HCT116 (cell line): ENCODE data around the gene DDX10. TPM values are rescaled to one million over a fixed set of nuclear protein-coding genes. Genes with fewer than 3 reads are reported as not detected.

Experiments used
- ATAC-seq: fragments of 200-7000 bp; cut with Tn5 transposase; 2 replicates; pipeline ENCODE4 v1.9.1; 2020; ENCODE audit warnings: mild to moderate bottlenecking, moderate library complexity
- BruUV-seq: library from RNA; stranded (reverse); fragments of 400-500 nt; replicated peaks from 2 replicates; lab custom pipeline; 2021; lab: Mats Ljungman, UMichigan
- CTCF ChIA-PET: fragments of 300-600 bp; sonication (Branson Sonifier 250); formaldehyde crosslinking; loops from one replicate; lab custom pipeline; 2021; ENCODE audit warnings: antibody characterized with exemption; lab: Charles Lee
- POLR2A ChIA-PET: fragments of 300-600, 350-600 bp; sonication (Branson Sonifier 250); formaldehyde crosslinking; loops from one replicate; lab custom pipeline; 2021; ENCODE audit warnings: antibody characterized with exemption; lab: Charles Lee
- RAD21 ChIA-PET, 2 experiments: fragments of 300-600 bp; sonication (Branson Sonifier 250); formaldehyde crosslinking; loops; one replicate each; lab custom pipeline; 2023; ENCODE audit warnings: low total read pairs in 2 of 2; ENCODE audit not compliant: uncharacterized antibody in 2 of 2, unreplicated experiment in 2 of 2, low non-redundant PET in 1 of 2; lab: Charles Lee
- DNase-seq: peaks from one replicate; pipeline ENCODE4 v3.0.0-alpha.2; 2010; ENCODE audit warnings: low read depth, low spot score
- H2AFZ ChIP-seq: fragments of 200-600 bp; shearing (Covaris generic), sonication (generic); 2 replicates; pipeline ENCODE4 v1.6.1; 2017; ENCODE audit warnings: low read depth, mixed run types, mixed read lengths, antibody characterized with exemption, low read length; ENCODE audit not compliant: poor library complexity, severe bottlenecking
- H3K27ac ChIP-seq: 2 replicates; pipeline ENCODE4 v1.5.1; 2012; ENCODE audit warnings: low read depth, low read length
- H3K27me3 ChIP-seq: fragments of 200-600 bp; sonication (generic); 2 replicates; pipeline ENCODE4 v1.6.1; 2016; ENCODE audit warnings: mixed run types, low read length, mixed read lengths; ENCODE audit not compliant: insufficient read depth
- H3K36me3 ChIP-seq, 2 experiments: fragments of 200-500 bp in 1 of 2; fragments of 200-600 bp in 1 of 2; sonication (Bioruptor generic) in 1 of 2; sonication (generic) in 1 of 2; 2 replicates each; pipeline versions ENCODE4 v1.5.1 to v1.6.1; 2014 to 2016; ENCODE audit warnings: low read length in 2 of 2, inconsistent platforms in 1 of 2, mixed read lengths in 1 of 2, mixed run types in 1 of 2; ENCODE audit not compliant: insufficient read depth in 2 of 2, control insufficient read depth in 1 of 2
- H3K4me1 ChIP-seq, 2 experiments: fragments of 200-600 bp in 1 of 2; sonication (generic) in 1 of 2; 2 replicates each; pipeline versions ENCODE4 v1.5.1 to v1.6.1; 2012 to 2017; ENCODE audit warnings: low read length in 2 of 2, inconsistent platforms in 1 of 2, mild to moderate bottlenecking in 1 of 2, mixed read lengths in 1 of 2, mixed run types in 1 of 2, moderate library complexity in 1 of 2; ENCODE audit not compliant: insufficient read depth in 2 of 2, control insufficient read depth in 1 of 2
- H3K4me2 ChIP-seq: fragments of 200-600 bp; sonication (generic); 2 replicates; pipeline ENCODE4 v1.6.1; 2017; ENCODE audit warnings: mixed run types, low read length, mixed read lengths
- H3K4me3 ChIP-seq, 2 experiments: fragments of 200-600 bp in 1 of 2; sonication (generic) in 1 of 2; replicated peaks in 1 of 2; 2 replicates each; pipeline ENCODE4 v1.5.1; 2011 to 2016; ENCODE audit warnings: low read length in 2 of 2, control low read depth in 1 of 2, low read depth in 1 of 2, mild to moderate bottlenecking in 1 of 2, mixed read lengths in 1 of 2, mixed run types in 1 of 2
- H3K79me2 ChIP-seq: fragments of 200-600 bp; sonication (generic); 2 replicates; pipeline ENCODE4 v1.6.1; 2017; ENCODE audit warnings: mild to moderate bottlenecking, mixed run types, low read length, moderate library complexity, mixed read lengths; ENCODE audit not compliant: insufficient read depth
- H3K9ac ChIP-seq: fragments of 200-600 bp; sonication (generic); 2 replicates; pipeline ENCODE4 v1.6.1; 2016; ENCODE audit warnings: low read length, mixed read lengths
- H3K9me2 ChIP-seq: fragments of 200-600 bp; sonication (generic), shearing (Covaris generic); 2 replicates; pipeline ENCODE4 v1.6.1; 2017; ENCODE audit warnings: mixed run types, mild to moderate bottlenecking, moderate library complexity; ENCODE audit not compliant: insufficient read depth
- H3K9me3 ChIP-seq, 2 experiments: fragments of 200-500 bp in 1 of 2; fragments of 200-600 bp in 1 of 2; sonication (Bioruptor generic) in 1 of 2; sonication (generic) in 1 of 2; 2 replicates each; pipeline ENCODE4 v1.6.1; 2014 to 2017; ENCODE audit warnings: low read length in 2 of 2, mixed read lengths in 2 of 2, inconsistent platforms in 1 of 2, low read depth in 1 of 2, mild to moderate bottlenecking in 1 of 2, mixed run types in 1 of 2, moderate library complexity in 1 of 2; ENCODE audit not compliant: control insufficient read depth in 1 of 2, insufficient read depth in 1 of 2
- H4K20me1 ChIP-seq: fragments of 200-600 bp; sonication (generic), shearing (Covaris generic); 2 replicates; pipeline ENCODE4 v1.6.1; 2017; ENCODE audit warnings: mixed run types, mild to moderate bottlenecking, moderate library complexity; ENCODE audit not compliant: insufficient read depth
- CBX3 ChIP-seq: IDR thresholded peaks from 2 replicates; pipeline ENCODE4 v1.6.1; 2012; ENCODE audit warnings: low read depth
- EGR1 ChIP-seq: IDR thresholded peaks from 2 replicates; pipeline ENCODE4 v1.6.1; 2012; ENCODE audit warnings: low read depth
- EZH2phosphoT487 ChIP-seq: fragments of 200-600 bp; IDR thresholded peaks from 2 replicates; pipeline ENCODE4 v1.6.1; 2018; ENCODE audit warnings: antibody characterized with exemption, borderline replicate concordance
- POLR2A ChIP-seq: IDR thresholded peaks from 2 replicates; pipeline ENCODE4 v1.7.0; 2011; ENCODE audit warnings: borderline replicate concordance; ENCODE audit not compliant: insufficient read depth, insufficient read length; ENCODE audit errors: extremely low read depth
- SRF ChIP-seq: IDR thresholded peaks from 2 replicates; pipeline ENCODE4 v1.6.1; 2012; ENCODE audit warnings: low read depth
- ZNF274 ChIP-seq: fragments of 200-500 bp; sonication (Bioruptor generic); IDR thresholded peaks from 2 replicates; pipeline ENCODE4 v1.6.1; 2014; ENCODE audit warnings: mild to moderate bottlenecking, low read depth, low read length, inconsistent platforms
- intact Hi-C: fragments of 100-400 bp; cut with micrococcal nuclease; formaldehyde crosslinking; loops from 2 replicates; pipeline ENCODE4 v1.10.0; 2022
- total RNA-seq: library from RNA; stranded (reverse); gene quantifications from one replicate; pipeline ENCODE4 v1.2.1, GENCODE V29; 2021; ENCODE audit not compliant: unreplicated experiment
- TF ChIP-seq, protein P1 (sequence below): IDR thresholded peaks from 2 replicates; pipeline ENCODE4 v1.6.1; 2012; ENCODE audit warnings: low read depth

DDX10 gene
- total RNA-seq, 1 experiment from 2014 or later: 66.5 TPM

DNA sequence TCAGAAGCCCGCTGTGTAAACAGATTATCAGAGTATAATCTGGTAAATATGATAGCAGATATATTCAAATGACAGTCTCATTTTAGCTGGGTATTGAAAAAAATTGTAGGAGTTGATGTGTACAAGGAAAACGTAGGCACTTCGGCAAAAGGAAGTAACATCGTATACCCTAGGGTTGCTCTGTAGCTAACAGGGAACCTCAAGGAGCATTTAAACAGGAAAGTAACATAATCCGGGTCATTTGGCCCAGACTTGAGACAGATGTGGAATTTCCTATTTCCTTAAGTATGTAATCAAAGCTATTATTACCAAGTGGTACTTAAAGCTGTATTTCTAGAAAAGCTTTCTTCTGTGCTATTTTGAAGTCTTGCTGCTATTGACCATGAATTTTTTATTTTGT lies 215.6 kb downstream of the DDX10 start:
- no peaks in the 10 kb centered on the region for H4K20me1 ChIP-seq
- DNase-seq: no peak
- no peak overlapping the region for H3K4me3 ChIP-seq
- H3K36me3 ChIP-seq: no peaks in the 10 kb centered on the region
- no peak overlapping the region for H2AFZ ChIP-seq
- POLR2A ChIA-PET: no interaction called here
- no peak for ATAC-seq
- intact Hi-C loops: no loop called here
- no peak overlapping the region for H3K9ac ChIP-seq
- H3K9me3 ChIP-seq: no peaks in the 10 kb centered on the region
- H3K79me2 ChIP-seq: no peaks in the 10 kb centered on the region; the same call in 1 of the 2 replicates
- H3K4me1 ChIP-seq: peaks cover 20 to 23% of the 10 kb centered on the region in 2 experiments
- BruUV-seq: no TSS peak
- H3K27ac ChIP-seq: no peak overlapping the region
- CTCF ChIA-PET: interaction anchor here (1.0 to 2.2 kb wide), 2 partner anchors 9 to 971 kb away, joined by 3 to 8 read pairs; no protein-coding TSS in a partner anchor
- no peaks in the 10 kb centered on the region for H3K9me2 ChIP-seq
- RAD21 ChIA-PET: no interaction called here
- TF ChIP-seq POLR2A: no peak
- TF ChIP-seq, protein P1, sequence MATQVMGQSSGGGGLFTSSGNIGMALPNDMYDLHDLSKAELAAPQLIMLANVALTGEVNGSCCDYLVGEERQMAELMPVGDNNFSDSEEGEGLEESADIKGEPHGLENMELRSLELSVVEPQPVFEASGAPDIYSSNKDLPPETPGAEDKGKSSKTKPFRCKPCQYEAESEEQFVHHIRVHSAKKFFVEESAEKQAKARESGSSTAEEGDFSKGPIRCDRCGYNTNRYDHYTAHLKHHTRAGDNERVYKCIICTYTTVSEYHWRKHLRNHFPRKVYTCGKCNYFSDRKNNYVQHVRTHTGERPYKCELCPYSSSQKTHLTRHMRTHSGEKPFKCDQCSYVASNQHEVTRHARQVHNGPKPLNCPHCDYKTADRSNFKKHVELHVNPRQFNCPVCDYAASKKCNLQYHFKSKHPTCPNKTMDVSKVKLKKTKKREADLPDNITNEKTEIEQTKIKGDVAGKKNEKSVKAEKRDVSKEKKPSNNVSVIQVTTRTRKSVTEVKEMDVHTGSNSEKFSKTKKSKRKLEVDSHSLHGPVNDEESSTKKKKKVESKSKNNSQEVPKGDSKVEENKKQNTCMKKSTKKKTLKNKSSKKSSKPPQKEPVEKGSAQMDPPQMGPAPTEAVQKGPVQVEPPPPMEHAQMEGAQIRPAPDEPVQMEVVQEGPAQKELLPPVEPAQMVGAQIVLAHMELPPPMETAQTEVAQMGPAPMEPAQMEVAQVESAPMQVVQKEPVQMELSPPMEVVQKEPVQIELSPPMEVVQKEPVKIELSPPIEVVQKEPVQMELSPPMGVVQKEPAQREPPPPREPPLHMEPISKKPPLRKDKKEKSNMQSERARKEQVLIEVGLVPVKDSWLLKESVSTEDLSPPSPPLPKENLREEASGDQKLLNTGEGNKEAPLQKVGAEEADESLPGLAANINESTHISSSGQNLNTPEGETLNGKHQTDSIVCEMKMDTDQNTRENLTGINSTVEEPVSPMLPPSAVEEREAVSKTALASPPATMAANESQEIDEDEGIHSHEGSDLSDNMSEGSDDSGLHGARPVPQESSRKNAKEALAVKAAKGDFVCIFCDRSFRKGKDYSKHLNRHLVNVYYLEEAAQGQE: no peak
- TF ChIP-seq ZNF274: no peak
- no peak for TF ChIP-seq CBX3
- no peak for TF ChIP-seq SRF
- no peak for TF ChIP-seq EGR1
- no peak for TF ChIP-seq EZH2phosphoT487
- no peak overlapping the region for H3K4me2 ChIP-seq
- no peaks in the 10 kb centered on the region for H3K27me3 ChIP-seq
